Measurements from ENCODE around the gene CASR. TPM values are rescaled to one million over a fixed set of nuclear protein-coding genes. Genes with fewer than 3 reads are reported as not detected.

CASR gene
- total RNA-seq, 1 experiment from 2014 or later: not detected

DNA sequence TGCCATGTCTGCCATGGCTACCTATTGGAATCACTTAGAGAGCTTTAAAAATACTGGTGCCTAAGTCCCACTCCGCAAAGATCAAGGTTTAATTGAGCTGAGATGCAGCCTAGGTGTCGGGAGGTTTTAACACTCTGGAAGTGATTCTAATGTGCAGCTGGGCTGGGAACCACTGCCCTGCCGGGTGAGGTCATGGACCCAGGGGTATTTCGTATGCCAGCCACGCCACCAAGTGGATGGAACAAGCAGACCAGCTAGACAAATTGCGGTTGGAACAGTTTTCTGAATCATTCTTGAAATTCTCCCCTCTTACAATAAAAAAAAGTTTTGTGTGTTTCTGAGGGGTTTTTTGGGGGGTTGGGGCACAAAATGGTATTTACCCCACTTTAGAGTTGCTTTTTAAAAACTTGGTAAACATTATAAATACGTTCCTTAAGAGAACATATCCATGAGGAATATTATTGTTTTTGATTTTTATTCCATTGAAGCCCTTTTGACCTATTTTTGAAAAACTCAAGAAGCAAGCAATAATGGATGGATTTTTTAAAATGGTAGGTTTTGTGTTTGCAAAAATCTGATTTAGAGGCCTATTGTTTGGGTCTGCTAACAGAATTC, 75.4 kb downstream of the CASR start:
- BruUV-seq (replicated peaks): no TSS peak
- POLR2A ChIA-PET (ENCODE audit: unreplicated experiment): interaction anchor here (0.5 to 0.7 kb wide), 2 partner anchors 68 to 129 kb away, joined by 3 to 4 read pairs; no protein-coding TSS in a partner anchor
- H3K9ac ChIP-seq (ENCODE audit: low read length): no peak overlapping the region
- no peak overlapping the region for H2AFZ ChIP-seq (ENCODE audit: low read length)
- H3F3A ChIP-seq (ENCODE audit: low read length, unreplicated experiment): no peaks in the 10 kb centered on the region
- H3K27me3 ChIP-seq (ENCODE audit: low read length): peaks cover 51% of the 10 kb centered on the region
- H3K36me3 ChIP-seq (ENCODE audit: low read depth, low read length): no peaks in the 10 kb centered on the region
- intact Hi-C loops (cut with micrococcal nuclease): loop anchor here (1.0 to 5.0 kb wide), 7 partner anchors 158 to 713 kb away; partner anchors contain the start of gene GOLGB1
- H3K4me2 ChIP-seq (ENCODE audit: low read length): no peak overlapping the region
- H3K27ac ChIP-seq (ENCODE audit: low read length): no peak overlapping the region
- TF ChIP-seq CTCF (conservative IDR thresholded peaks at IDR 0.05; ENCODE audit: low read depth, low read length): peak; percentile 94
- no peak for TF ChIP-seq EZH2 (IDR thresholded peaks at IDR 0.05; ENCODE audit: low read length, unreplicated experiment)
- TF ChIP-seq EZH2phosphoT487 (IDR thresholded peaks at IDR 0.05; ENCODE audit: borderline replicate concordance, low read length): no peak
- no peaks in the 10 kb centered on the region for H3K79me2 ChIP-seq (ENCODE audit: low read length)
- CTCF ChIA-PET: interaction anchor here (0.6 to 1.0 kb wide), 2 partner anchors 157 to 471 kb away, joined by 3 to 4 read pairs; no protein-coding TSS in a partner anchor
- H3K4me1 ChIP-seq (ENCODE audit: insufficient read depth, low read length): no peaks in the 10 kb centered on the region
- DNase-seq (peak; percentile 81), ATAC-seq (peak; percentile 88)
- H4K20me1 ChIP-seq (ENCODE audit: low read length): no peaks in the 10 kb centered on the region
- H3K4me3 ChIP-seq (ENCODE audit: low read length): no peak overlapping the region
- no peaks in the 10 kb centered on the region for H3K9me3 ChIP-seq (ENCODE audit: low read length)
- H3K9me2 ChIP-seq (replicated peaks; ENCODE audit: low read length): no peaks in the 10 kb centered on the region

- Histone ChIP-seq H2AFZ (ENCODE audit: low read length) (no peak overlapping the region), H3F3A (ENCODE audit: low read length, unreplicated experiment) (no peaks in the 10 kb centered on the region), H4K20me1 (ENCODE audit: low read length) (no peaks in the 10 kb centered on the region), H3K9me3 (ENCODE audit: low read length) (no peaks in the 10 kb centered on the region), H3K9me2 (replicated peaks; ENCODE audit: low read length) (no peaks in the 10 kb centered on the region), H3K9ac (ENCODE audit: low read length) (no peak overlapping the region), H3K27ac (ENCODE audit: low read length) (no peak overlapping the region), H3K4me2 (ENCODE audit: low read length) (no peak overlapping the region), H3K4me1 (ENCODE audit: insufficient read depth, low read length) (no peaks in the 10 kb centered on the region), H3K36me3 (ENCODE audit: low read depth, low read length) (no peaks in the 10 kb centered on the region), H3K27me3 (ENCODE audit: low read length) (peaks cover 65% of the 10 kb centered on the region), H3K4me3 (ENCODE audit: low read length) (no peak overlapping the region), H3K79me2 (ENCODE audit: low read length) (no peaks in the 10 kb centered on the region)
- POLR2A ChIA-PET (ENCODE audit: unreplicated experiment): no interaction called here
- DNase-seq (no peak), ATAC-seq (no peak)
- intact Hi-C loops (cut with micrococcal nuclease): no loop called here
- BruUV-seq (replicated peaks): no TSS peak
- TF ChIP-seq EZH2phosphoT487 (IDR thresholded peaks at IDR 0.05; ENCODE audit: borderline replicate concordance, low read length) (no peak), EZH2 (IDR thresholded peaks at IDR 0.05; ENCODE audit: low read length, unreplicated experiment) (no peak)
- CTCF ChIA-PET: no interaction called here
Observed at GRCh38 chr3:122260206-122260605, 76.7 kb downstream of the CASR start.

DNA sequence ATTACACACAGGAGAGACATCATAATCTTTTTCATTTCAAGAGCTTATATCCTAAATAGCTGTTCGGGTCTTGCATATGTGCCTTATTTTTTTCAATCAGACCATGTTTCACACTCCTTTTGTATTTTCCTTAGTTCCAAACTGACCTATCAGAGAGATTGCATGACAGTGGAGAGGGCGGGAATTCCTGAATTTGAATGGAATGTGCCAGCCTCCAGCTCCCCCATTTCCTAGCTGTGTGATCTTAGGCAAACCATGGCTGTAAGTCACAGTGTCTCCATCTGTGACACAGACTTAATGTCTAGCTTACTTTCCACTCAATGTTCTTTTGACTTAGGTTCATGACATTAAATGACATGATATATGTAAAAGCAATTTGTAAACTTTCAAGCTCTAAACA, 79.6 kb downstream of the CASR start:
- no peaks in the 10 kb centered on the region for H3K4me1 ChIP-seq (ENCODE audit: insufficient read depth, low read length)
- H3K27me3 ChIP-seq (ENCODE audit: low read length): peaks cover 64% of the 10 kb centered on the region
- no peaks in the 10 kb centered on the region for H3K9me3 ChIP-seq (ENCODE audit: low read length)
- no peaks in the 10 kb centered on the region for H3K79me2 ChIP-seq (ENCODE audit: low read length)
- no peaks in the 10 kb centered on the region for H3K9me2 ChIP-seq (replicated peaks; ENCODE audit: low read length)
- TF ChIP-seq CTCF (conservative IDR thresholded peaks at IDR 0.05; ENCODE audit: low read depth, low read length) (no peak), EZH2 (IDR thresholded peaks at IDR 0.05; ENCODE audit: low read length, unreplicated experiment) (no peak), EZH2phosphoT487 (IDR thresholded peaks at IDR 0.05; ENCODE audit: borderline replicate concordance, low read length) (no peak)
- DNase-seq: no peak
- no peaks in the 10 kb centered on the region for H3F3A ChIP-seq (ENCODE audit: low read length, unreplicated experiment)
- ChIA-PET CTCF (no interaction called here), POLR2A (ENCODE audit: unreplicated experiment) (interaction anchor here (0.7 kb wide), 1 partner anchor 1322 kb away, joined by 5 read pairs; no protein-coding TSS in a partner anchor)
- H2AFZ ChIP-seq (ENCODE audit: low read length): no peak overlapping the region
- H3K36me3 ChIP-seq (ENCODE audit: low read depth, low read length): no peaks in the 10 kb centered on the region
- H4K20me1 ChIP-seq (ENCODE audit: low read length): no peaks in the 10 kb centered on the region
- intact Hi-C loops (cut with micrococcal nuclease): no loop called here
- no TSS peak for BruUV-seq (replicated peaks)
- H3K4me3 ChIP-seq (ENCODE audit: low read length): no peak overlapping the region
- H3K4me2 ChIP-seq (ENCODE audit: low read length): no peak overlapping the region
- no peak overlapping the region for H3K9ac ChIP-seq (ENCODE audit: low read length)
- no peak for ATAC-seq
- no peak overlapping the region for H3K27ac ChIP-seq (ENCODE audit: low read length)

All from PC-3 (cell line).